ENCODE measurements around the gene DNMT3B. TPM values are rescaled to one million over a fixed set of nuclear protein-coding genes. Genes with fewer than 3 reads are reported as not detected.
A peak's percentile ranks its signal among the peaks of the same experiment; 100 is the strongest.

DNMT3B gene
- total and polyA plus RNA-seq, 9 of the 15 experiments (the other 6 are each of a cell fraction or from before 2014, with no cell fraction given): 9.3 to 74.8 (median 49.1) TPM

DNA sequence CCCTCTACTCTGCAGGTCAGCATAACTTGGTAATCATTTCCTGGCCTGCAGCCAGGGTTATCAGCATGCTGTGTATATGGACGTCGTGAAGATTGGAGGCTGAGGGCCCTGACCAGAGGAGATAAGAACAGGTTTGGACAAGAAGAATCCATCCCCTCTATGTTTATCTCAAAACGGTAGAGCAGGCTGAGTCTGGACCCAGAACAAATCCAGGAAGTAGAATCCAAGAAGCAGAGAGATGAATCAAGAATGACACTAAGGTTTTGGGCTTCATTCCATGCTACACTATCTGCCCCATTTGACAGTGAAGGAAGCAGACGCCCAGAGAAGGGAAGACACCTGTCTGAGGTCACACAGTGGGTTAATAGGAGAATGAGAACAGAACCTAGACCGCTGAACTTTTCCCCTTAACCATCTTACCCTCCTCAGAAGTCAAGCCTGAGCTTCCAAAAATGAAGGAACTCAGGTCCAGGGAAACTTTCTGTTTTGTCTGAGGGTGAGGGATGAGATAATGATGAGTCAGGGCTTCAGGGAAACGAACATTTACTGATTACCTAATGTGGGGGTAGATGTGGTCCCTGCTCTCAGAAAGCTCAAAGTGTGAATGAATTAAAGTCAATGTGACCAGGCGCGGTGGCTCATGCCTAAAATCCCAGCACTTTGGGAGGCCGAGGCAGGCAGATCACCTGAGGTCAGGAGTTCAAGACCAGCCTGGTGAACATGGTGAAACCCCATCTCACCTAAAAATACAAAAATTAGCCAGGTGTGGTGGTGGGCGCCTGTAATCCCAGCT, 9.5 kb upstream of the DNMT3B start (continued):
- TF ChIP-seq ZBTB17 (CRISPR knock-in tag; IDR thresholded peaks at IDR 0.05) (0 out of 2 replicates have a peak, but pooled peaks have one; percentile 63), BMI1 (IDR thresholded peaks at IDR 0.05; ENCODE audit: low read length) (no peak), ZNF24 (IDR thresholded peaks at IDR 0.05) (no peak; the same call in 1 of the 2 replicates), RFX7 (CRISPR knock-in tag; IDR thresholded peaks at IDR 0.05) (no peak), CCAR2 (IDR thresholded peaks at IDR 0.05; ENCODE audit: low read depth, low read length) (no peak), CREB1 (IDR thresholded peaks at IDR 0.05) (peak; percentile 76), CREB1 (CRISPR knock-in tag; IDR thresholded peaks at IDR 0.05) (no peak), NUFIP1 (IDR thresholded peaks at IDR 0.05; ENCODE audit: partially characterized antibody) (peak; percentile 70), ZNF77 (CRISPR knock-in tag; IDR thresholded peaks at IDR 0.05) (no peak), FOXP1 (CRISPR knock-in tag; IDR thresholded peaks at IDR 0.05) (0 out of 2 replicates have a peak, but pooled peaks have one; percentile 53), GATAD2B (IDR thresholded peaks at IDR 0.05; ENCODE audit: borderline replicate concordance) (peak; percentile 90), HDAC6 (IDR thresholded peaks at IDR 0.05; ENCODE audit: low read depth, low read length) (no peak), FOXA3 (CRISPR knock-in tag; conservative IDR thresholded peaks at IDR 0.05 in 1 of 2, IDR thresholded peaks at IDR 0.05 in 1 of 2) (peak; percentile 17 to 72; a peak in 1 of 4 replicates), DIDO1 (tag; IDR thresholded peaks at IDR 0.05; ENCODE audit: low read depth) (no peak), NR3C1 (CRISPR knock-in tag; IDR thresholded peaks at IDR 0.05) (no peak), ETV1 (tag; conservative IDR thresholded peaks at IDR 0.05; ENCODE audit: low read depth) (peak; percentile 67; the same call in 1 of the 2 replicates), RBM39 (optimal IDR thresholded peaks at IDR 0.05; ENCODE audit: low read depth, low read length) (no peak), NEUROD1 (IDR thresholded peaks at IDR 0.05; ENCODE audit: borderline replicate concordance, low read depth, low read length, partially characterized antibody) (peak; percentile 86), ZNF445 (CRISPR knock-in tag; IDR thresholded peaks at IDR 0.05; ENCODE audit: low read depth) (no peak)
- TF ChIP-seq, protein P1, sequence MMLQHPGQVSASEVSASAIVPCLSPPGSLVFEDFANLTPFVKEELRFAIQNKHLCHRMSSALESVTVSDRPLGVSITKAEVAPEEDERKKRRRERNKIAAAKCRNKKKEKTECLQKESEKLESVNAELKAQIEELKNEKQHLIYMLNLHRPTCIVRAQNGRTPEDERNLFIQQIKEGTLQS (IDR thresholded peaks at IDR 0.05): peak; percentile 92
- TF ChIP-seq, protein P1 (CRISPR knock-in tag; conservative IDR thresholded peaks at IDR 0.05): no peak
- TF ChIP-seq, protein P2, sequence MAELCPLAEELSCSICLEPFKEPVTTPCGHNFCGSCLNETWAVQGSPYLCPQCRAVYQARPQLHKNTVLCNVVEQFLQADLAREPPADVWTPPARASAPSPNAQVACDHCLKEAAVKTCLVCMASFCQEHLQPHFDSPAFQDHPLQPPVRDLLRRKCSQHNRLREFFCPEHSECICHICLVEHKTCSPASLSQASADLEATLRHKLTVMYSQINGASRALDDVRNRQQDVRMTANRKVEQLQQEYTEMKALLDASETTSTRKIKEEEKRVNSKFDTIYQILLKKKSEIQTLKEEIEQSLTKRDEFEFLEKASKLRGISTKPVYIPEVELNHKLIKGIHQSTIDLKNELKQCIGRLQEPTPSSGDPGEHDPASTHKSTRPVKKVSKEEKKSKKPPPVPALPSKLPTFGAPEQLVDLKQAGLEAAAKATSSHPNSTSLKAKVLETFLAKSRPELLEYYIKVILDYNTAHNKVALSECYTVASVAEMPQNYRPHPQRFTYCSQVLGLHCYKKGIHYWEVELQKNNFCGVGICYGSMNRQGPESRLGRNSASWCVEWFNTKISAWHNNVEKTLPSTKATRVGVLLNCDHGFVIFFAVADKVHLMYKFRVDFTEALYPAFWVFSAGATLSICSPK (IDR thresholded peaks at IDR 0.05; ENCODE audit: borderline replicate concordance): no peak
- TF ChIP-seq, protein P3, sequence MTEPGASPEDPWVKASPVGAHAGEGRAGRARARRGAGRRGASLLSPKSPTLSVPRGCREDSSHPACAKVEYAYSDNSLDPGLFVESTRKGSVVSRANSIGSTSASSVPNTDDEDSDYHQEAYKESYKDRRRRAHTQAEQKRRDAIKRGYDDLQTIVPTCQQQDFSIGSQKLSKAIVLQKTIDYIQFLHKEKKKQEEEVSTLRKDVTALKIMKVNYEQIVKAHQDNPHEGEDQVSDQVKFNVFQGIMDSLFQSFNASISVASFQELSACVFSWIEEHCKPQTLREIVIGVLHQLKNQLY (CRISPR knock-in tag; conservative IDR thresholded peaks at IDR 0.05): no peak
- TF ChIP-seq, protein P4, sequence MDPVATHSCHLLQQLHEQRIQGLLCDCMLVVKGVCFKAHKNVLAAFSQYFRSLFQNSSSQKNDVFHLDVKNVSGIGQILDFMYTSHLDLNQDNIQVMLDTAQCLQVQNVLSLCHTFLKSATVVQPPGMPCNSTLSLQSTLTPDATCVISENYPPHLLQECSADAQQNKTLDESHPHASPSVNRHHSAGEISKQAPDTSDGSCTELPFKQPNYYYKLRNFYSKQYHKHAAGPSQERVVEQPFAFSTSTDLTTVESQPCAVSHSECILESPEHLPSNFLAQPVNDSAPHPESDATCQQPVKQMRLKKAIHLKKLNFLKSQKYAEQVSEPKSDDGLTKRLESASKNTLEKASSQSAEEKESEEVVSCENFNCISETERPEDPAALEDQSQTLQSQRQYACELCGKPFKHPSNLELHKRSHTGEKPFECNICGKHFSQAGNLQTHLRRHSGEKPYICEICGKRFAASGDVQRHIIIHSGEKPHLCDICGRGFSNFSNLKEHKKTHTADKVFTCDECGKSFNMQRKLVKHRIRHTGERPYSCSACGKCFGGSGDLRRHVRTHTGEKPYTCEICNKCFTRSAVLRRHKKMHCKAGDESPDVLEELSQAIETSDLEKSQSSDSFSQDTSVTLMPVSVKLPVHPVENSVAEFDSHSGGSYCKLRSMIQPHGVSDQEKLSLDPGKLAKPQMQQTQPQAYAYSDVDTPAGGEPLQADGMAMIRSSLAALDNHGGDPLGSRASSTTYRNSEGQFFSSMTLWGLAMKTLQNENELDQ (CRISPR knock-in tag; IDR thresholded peaks at IDR 0.05; ENCODE audit: borderline replicate concordance): no peak

Data from K562 (cell line).